Neuronal stem cell (in vitro differentiated cells): ENCODE measurements around the gene KDM6A.
"Not testable (repeated sequence)": the region's sequence is repeated elsewhere in the genome, so short reads cannot be mapped to it uniquely, and the experiment has no call there.

Source experiments
- DNase-seq: peaks from one replicate; pipeline ENCODE4 v3.0.0-alpha.2; 2013; ENCODE audit warnings: low spot score
- H2AFZ ChIP-seq: one replicate; pipeline ENCODE4 v1.6.1; 2013; ENCODE audit warnings: mild to moderate bottlenecking, low read length, inconsistent platforms
- H2AK5ac ChIP-seq: 2 replicates; pipeline ENCODE4 v1.6.1; 2013; ENCODE audit warnings: low read depth, mild to moderate bottlenecking, inconsistent platforms, low read length, moderate library complexity, mixed read lengths
- H2BK120ac ChIP-seq: 2 replicates; pipeline ENCODE4 v1.6.1; 2013; ENCODE audit warnings: low read depth, mild to moderate bottlenecking, inconsistent platforms, low read length, moderate library complexity, mixed read lengths
- H2BK12ac ChIP-seq: one replicate; pipeline ENCODE4 v1.6.1; 2013; ENCODE audit warnings: low read length, inconsistent platforms
- H2BK15ac ChIP-seq: 2 replicates; pipeline ENCODE4 v1.6.1; 2013; ENCODE audit warnings: mild to moderate bottlenecking, low read length, inconsistent platforms, mixed read lengths
- H2BK5ac ChIP-seq: one replicate; pipeline ENCODE4 v1.6.1; 2013; ENCODE audit warnings: inconsistent platforms, mild to moderate bottlenecking, low read length, moderate library complexity
- H3K14ac ChIP-seq: one replicate; pipeline ENCODE4 v1.6.1; 2013; ENCODE audit warnings: low read length, inconsistent platforms
- H3K18ac ChIP-seq: 2 replicates; pipeline ENCODE4 v1.6.1; 2013; ENCODE audit warnings: low read length, inconsistent platforms
- H3K23ac ChIP-seq: 2 replicates; pipeline ENCODE4 v1.6.1; 2013; ENCODE audit warnings: low read depth, mild to moderate bottlenecking, mixed read lengths, low read length, inconsistent platforms; ENCODE audit not compliant: poor library complexity
- H3K27ac ChIP-seq: replicated peaks from 3 replicates; pipeline ENCODE4 v1.5.1; 2013; ENCODE audit warnings: low read length, inconsistent platforms
- H3K27me3 ChIP-seq, 3 experiments: 2 replicates each; pipeline ENCODE4 v1.6.1; 2013; ENCODE audit warnings: low read length in 3 of 3, mild to moderate bottlenecking in 2 of 3, inconsistent platforms in 1 of 3, low read depth in 1 of 3, mixed read lengths in 1 of 3, moderate library complexity in 1 of 3; ENCODE audit not compliant: control insufficient read depth in 3 of 3, insufficient read depth in 3 of 3
- H3K36me3 ChIP-seq, 2 donors: replicated peaks in 1 of 2; 2 replicates each; pipeline ENCODE4 v1.6.1; 2013; ENCODE audit warnings: low read length in 2 of 2; ENCODE audit not compliant: control insufficient read depth in 2 of 2, insufficient read depth in 2 of 2
- H3K4ac ChIP-seq: 2 replicates; pipeline ENCODE4 v1.6.1; 2013; ENCODE audit warnings: inconsistent platforms, mild to moderate bottlenecking, low read length, moderate library complexity
- H3K4me1 ChIP-seq, 2 donors: 1 replicate in 1 of 2; 2 replicates in 1 of 2; pipeline ENCODE4 v1.6.1; 2013; ENCODE audit warnings: low read length in 2 of 2, low read depth in 1 of 2; ENCODE audit not compliant: control insufficient read depth in 2 of 2, insufficient read depth in 1 of 2
- H3K4me2 ChIP-seq: one replicate; pipeline ENCODE4 v1.6.1; 2013; ENCODE audit warnings: mild to moderate bottlenecking, low read length, inconsistent platforms; ENCODE audit not compliant: insufficient read depth, poor library complexity, severe bottlenecking
- H3K4me3 ChIP-seq, 2 donors: 2 replicates each; pipeline ENCODE4 v1.5.1; 2013; ENCODE audit warnings: low read length in 2 of 2, mild to moderate bottlenecking in 2 of 2, inconsistent platforms in 1 of 2, moderate library complexity in 1 of 2
- H3K79me1 ChIP-seq: one replicate; pipeline ENCODE4 v1.6.1; 2013; ENCODE audit warnings: low read depth, mild to moderate bottlenecking, inconsistent platforms, low read length, moderate library complexity
- H3K9ac ChIP-seq: one replicate; pipeline ENCODE4 v1.6.1; 2013; ENCODE audit warnings: mild to moderate bottlenecking, low read depth, low read length, inconsistent platforms; ENCODE audit not compliant: poor library complexity
- H3K9me3 ChIP-seq, 2 donors: replicated peaks in 1 of 2; 2 replicates each; pipeline versions ENCODE3 to v1.6.1; 2013; ENCODE audit warnings: low read length in 2 of 2, mild to moderate bottlenecking in 2 of 2, inconsistent platforms in 1 of 2, low read depth in 1 of 2, mixed read lengths in 1 of 2, moderate library complexity in 1 of 2; ENCODE audit not compliant: control insufficient read depth in 2 of 2, insufficient read depth in 1 of 2
- H4K8ac ChIP-seq: one replicate; pipeline ENCODE4 v1.6.1; 2013; ENCODE audit warnings: low read depth, mild to moderate bottlenecking, inconsistent platforms, low read length, moderate library complexity
- H4K91ac ChIP-seq: one replicate; pipeline ENCODE4 v1.6.1; 2013; ENCODE audit warnings: low read length, low read depth, mild to moderate bottlenecking, inconsistent platforms; ENCODE audit not compliant: poor library complexity
- WGBS, 2 donors: extraction: QIAGEN DNeasy Blood & Tissue Kit; methylation state at CpG; one replicate each; pipeline ENCODE4 v1.1.7; 2013; ENCODE audit warnings: missing lambda C conversion rate in 2 of 2, mixed read lengths in 1 of 2; ENCODE audit not compliant: insufficient read length in 2 of 2, insufficient replicate concordance in 1 of 2; ENCODE audit errors: extremely low coverage in 2 of 2; 5-methylcytosine and 5-hydroxymethylcytosine counted together

The KDM6A gene

GRCh38 chrX:44997888-44998287 lies 124.9 kb downstream of the KDM6A start:
- Histone ChIP-seq H3K27me3 (no peaks in the 10 kb centered on the region), H2BK12ac (no peak overlapping the region), H4K8ac (no peak overlapping the region), H3K4me3 (no peak overlapping the region), H3K27ac (no peak overlapping the region), H3K9ac (no peak overlapping the region), H3K79me1 (no peaks in the 10 kb centered on the region), H3K18ac (no peak overlapping the region), H3K23ac (no peak overlapping the region), H2BK120ac (no peak overlapping the region), H4K91ac (no peak overlapping the region), H3K14ac (no peak overlapping the region), H2AK5ac (no peak overlapping the region), H3K4me1 (no peaks in the 10 kb centered on the region), H3K4ac (no peak overlapping the region), H3K4me2 (no peak overlapping the region), H3K9me3 (no peaks in the 10 kb centered on the region), H2AFZ (no peak overlapping the region), H2BK15ac (no peak overlapping the region), H2BK5ac (no peak overlapping the region), H3K36me3 (no peaks in the 10 kb centered on the region)
- no peak for DNase-seq
- no CpG with 5 or more reads among the region's 1 CpG for WGBS, 2 donors

GRCh38 chrX:44999237-44999636 lies 126.2 kb downstream of the KDM6A start:
- H3K27me3 ChIP-seq, H3K36me3 ChIP-seq, H3K79me1 ChIP-seq, H4K8ac ChIP-seq, H3K14ac ChIP-seq, H2AK5ac ChIP-seq, H3K23ac ChIP-seq, H4K91ac ChIP-seq, H3K4ac ChIP-seq, H3K9ac ChIP-seq, H2BK15ac ChIP-seq, H3K4me1 ChIP-seq, H2BK5ac ChIP-seq, H3K27ac ChIP-seq, H2AFZ ChIP-seq, DNase-seq, H2BK12ac ChIP-seq, H3K4me2 ChIP-seq, H2BK120ac ChIP-seq, H3K9me3 ChIP-seq, H3K4me3 ChIP-seq, H3K18ac ChIP-seq: not testable (repeated sequence)
- WGBS, 2 donors, result no CpG with 5 or more reads among the region's 8 CpGs

- H3K36me3 ChIP-seq, H2BK12ac ChIP-seq, H3K23ac ChIP-seq, H2BK120ac ChIP-seq, H4K91ac ChIP-seq, H3K4me2 ChIP-seq, H4K8ac ChIP-seq, H3K79me1 ChIP-seq, H3K9me3 ChIP-seq, H2AK5ac ChIP-seq, H2BK5ac ChIP-seq, H3K4me1 ChIP-seq, H3K9ac ChIP-seq, H2AFZ ChIP-seq, H3K14ac ChIP-seq, H3K18ac ChIP-seq, H3K27ac ChIP-seq, H3K4ac ChIP-seq, DNase-seq, H3K27me3 ChIP-seq, H2BK15ac ChIP-seq, H3K4me3 ChIP-seq: not testable (repeated sequence)
- no CpG with 5 or more reads among the region's 3 CpGs for WGBS, 2 donors
Measured at GRCh38 chrX:44999872-45000271, 126.9 kb downstream of the KDM6A start.

GRCh38 chrX:45001048-45001447 lies 128.1 kb downstream of the KDM6A start:
- H3K4me1 ChIP-seq, result no peaks in the 10 kb centered on the region
- no peak overlapping the region for H3K4ac ChIP-seq
- DNase-seq, result no peak
- no peak overlapping the region for H2BK15ac ChIP-seq
- no peak overlapping the region for H3K14ac ChIP-seq
- no peak overlapping the region for H3K27ac ChIP-seq
- no peaks in the 10 kb centered on the region for H3K79me1 ChIP-seq
- no peak overlapping the region for H2AK5ac ChIP-seq
- H3K4me3 ChIP-seq, result no peak overlapping the region
- no peaks in the 10 kb centered on the region for H3K9me3 ChIP-seq
- no peak overlapping the region for H4K91ac ChIP-seq
- H3K23ac ChIP-seq, result no peak overlapping the region
- WGBS, 2 donors, result no CpG with 5 or more reads among the region's 4 CpGs
- no peaks in the 10 kb centered on the region for H3K36me3 ChIP-seq
- no peak overlapping the region for H3K18ac ChIP-seq
- H3K27me3 ChIP-seq, result no peaks in the 10 kb centered on the region
- no peak overlapping the region for H3K9ac ChIP-seq
- H2BK5ac ChIP-seq, result no peak overlapping the region
- no peak overlapping the region for H2BK120ac ChIP-seq
- H3K4me2 ChIP-seq, result no peak overlapping the region
- no peak overlapping the region for H2AFZ ChIP-seq
- H4K8ac ChIP-seq, result no peak overlapping the region
- H2BK12ac ChIP-seq, result no peak overlapping the region
